B cell (primary cell): ENCODE measurements around the gene COL9A3.

Source experiments
- EZH2 ChIP-seq: IDR thresholded peaks from 2 replicates; pipeline ENCODE4 v1.6.1; 2012; ENCODE audit warnings: borderline replicate concordance, low read depth, mild to moderate bottlenecking, moderate library complexity, low read length; ENCODE audit not compliant: insufficient read depth, poor library complexity, severe bottlenecking
- TF ChIP-seq, protein P1 (sequence below): fragments of 200-600 bp; IDR thresholded peaks from one replicate; pipeline ENCODE4 v1.8.0; 2022; ENCODE audit warnings: antibody characterized with exemption, mild to moderate bottlenecking

- TF ChIP-seq, protein P1, sequence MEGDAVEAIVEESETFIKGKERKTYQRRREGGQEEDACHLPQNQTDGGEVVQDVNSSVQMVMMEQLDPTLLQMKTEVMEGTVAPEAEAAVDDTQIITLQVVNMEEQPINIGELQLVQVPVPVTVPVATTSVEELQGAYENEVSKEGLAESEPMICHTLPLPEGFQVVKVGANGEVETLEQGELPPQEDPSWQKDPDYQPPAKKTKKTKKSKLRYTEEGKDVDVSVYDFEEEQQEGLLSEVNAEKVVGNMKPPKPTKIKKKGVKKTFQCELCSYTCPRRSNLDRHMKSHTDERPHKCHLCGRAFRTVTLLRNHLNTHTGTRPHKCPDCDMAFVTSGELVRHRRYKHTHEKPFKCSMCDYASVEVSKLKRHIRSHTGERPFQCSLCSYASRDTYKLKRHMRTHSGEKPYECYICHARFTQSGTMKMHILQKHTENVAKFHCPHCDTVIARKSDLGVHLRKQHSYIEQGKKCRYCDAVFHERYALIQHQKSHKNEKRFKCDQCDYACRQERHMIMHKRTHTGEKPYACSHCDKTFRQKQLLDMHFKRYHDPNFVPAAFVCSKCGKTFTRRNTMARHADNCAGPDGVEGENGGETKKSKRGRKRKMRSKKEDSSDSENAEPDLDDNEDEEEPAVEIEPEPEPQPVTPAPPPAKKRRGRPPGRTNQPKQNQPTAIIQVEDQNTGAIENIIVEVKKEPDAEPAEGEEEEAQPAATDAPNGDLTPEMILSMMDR, result no peak
- no peak for TF ChIP-seq EZH2
Measured at GRCh38 chr20:62879275-62880146, 62.7 kb downstream of the COL9A3 start.
